Stimulated activated CD4-positive, alpha-beta T cell treated with anti-CD3 and anti-CD28 coated beads, Interleukin-2, amount 100 ng/mL, for 4 hours (primary cell): ENCODE results near the gene CD163L1.
"Not testable (repeated sequence)": the region's sequence is repeated elsewhere in the genome, so short reads cannot be mapped to it uniquely, and the experiment has no call there.

Source experiments
- DNase-seq: peaks from one replicate; pipeline ENCODE4 v3.0.0-alpha.2; 2020; ENCODE audit warnings: low read depth

CD163L1 gene

GRCh38 chr12:7444076-7444475, at the start of gene CD163L1:
TSS of gene CD163L1 (minus strand) at chr12:7444153. CDS start at chr12:7444127, 26 bp downstream.
- no peak for DNase-seq

- DNase-seq: no peak
Observed at GRCh38 chr12:7493006-7493405, 49.1 kb upstream of the CD163L1 start.

GRCh38 chr12:7486512-7486911, 42.6 kb upstream of the CD163L1 start:
- DNase-seq: no peak

- no peak for DNase-seq
Observed at GRCh38 chr12:7485095-7485494, 41.1 kb upstream of the CD163L1 start.

GRCh38 chr12:7483343-7483742, 39.4 kb upstream of the CD163L1 start:
- no peak for DNase-seq

DNA sequence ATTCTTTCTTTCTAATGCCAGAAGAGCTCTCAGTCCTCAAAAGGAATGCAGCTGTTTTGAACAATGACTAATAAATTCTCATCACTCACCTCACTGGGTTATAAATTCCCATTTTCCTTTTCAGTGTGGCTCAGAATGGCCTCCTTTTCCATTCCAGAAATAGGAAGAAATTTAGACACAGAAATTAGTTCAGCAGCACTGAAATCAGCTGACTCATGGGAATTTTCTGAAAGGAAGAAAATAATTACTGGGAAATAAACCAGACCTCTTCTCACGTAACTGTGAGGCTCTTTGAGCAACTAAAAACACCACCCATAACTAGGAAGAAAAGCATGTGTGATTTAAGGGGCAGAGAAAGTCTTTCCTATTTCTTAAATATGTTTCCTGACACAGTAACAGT, 35.8 kb upstream of the CD163L1 start:
- DNase-seq: no peak

GRCh38 chr12:7472060-7472459, 28.1 kb upstream of the CD163L1 start:
- no peak for DNase-seq

GRCh38 chr12:7460375-7461259, 16.7 kb upstream of the CD163L1 start:
- DNase-seq: no peak

DNA sequence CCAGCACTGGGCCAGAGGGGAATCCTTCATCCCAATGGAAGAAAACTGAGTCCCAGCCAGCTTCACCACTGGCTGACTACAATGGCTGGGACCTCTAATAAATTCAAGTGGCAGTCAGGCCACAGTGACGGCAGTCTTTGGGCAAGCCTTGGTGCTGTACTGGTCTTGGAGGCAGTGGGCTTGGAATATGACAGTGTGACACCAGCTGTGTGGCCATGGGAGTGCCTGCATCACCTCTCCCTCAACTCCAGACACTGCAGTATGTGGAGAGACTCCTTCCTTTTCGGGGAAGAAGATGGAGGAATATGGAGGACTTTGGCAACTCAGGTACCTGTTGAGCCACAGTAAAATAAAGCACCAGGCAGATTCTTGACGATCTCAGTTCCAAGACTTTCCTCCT, 16.0 kb upstream of the CD163L1 start:
- DNase-seq: no peak

DNA sequence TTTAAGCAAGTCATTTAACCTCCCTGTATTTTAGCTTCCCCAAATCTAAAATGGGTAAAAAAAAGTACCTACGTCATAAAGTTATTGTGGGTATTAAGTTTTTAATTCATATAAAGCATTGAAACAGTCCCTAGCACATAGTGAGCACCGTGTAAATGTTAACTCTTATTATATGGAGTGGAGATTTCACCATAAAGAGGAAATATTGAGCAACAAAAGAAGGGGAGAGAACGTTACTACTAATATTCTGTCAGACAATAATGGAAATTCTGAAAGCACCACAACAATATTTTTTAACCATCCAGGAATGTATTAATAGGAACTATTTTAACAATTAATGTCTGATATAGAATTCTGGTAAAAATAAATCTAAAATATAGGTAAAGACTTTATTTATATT, 7.8 kb upstream of the CD163L1 start:
- DNase-seq: no peak

DNA sequence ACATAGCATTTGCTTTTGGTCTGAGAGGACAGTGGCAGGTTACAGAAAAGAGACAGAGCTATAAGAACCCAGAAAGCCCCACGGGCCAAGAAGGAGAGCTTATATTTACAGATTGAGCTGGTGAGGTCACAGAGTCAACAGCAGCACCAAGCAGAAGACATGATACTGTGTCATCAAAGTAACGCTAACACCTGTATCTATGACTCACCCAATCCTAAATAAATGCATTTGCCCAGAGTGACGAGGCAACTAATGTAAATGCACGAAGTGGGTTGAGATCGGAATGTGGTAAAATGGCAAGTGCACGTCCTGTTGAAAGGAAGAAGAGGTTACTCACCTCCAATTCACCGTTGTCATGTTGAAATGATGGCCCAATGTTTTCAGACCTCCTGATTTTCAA, 6.7 kb upstream of the CD163L1 start:
- DNase-seq: no peak

GRCh38 chr12:7448099-7448498, 4.1 kb upstream of the CD163L1 start:
- no peak for DNase-seq

GRCh38 chr12:7444537-7444936, 584 bp upstream of the CD163L1 start:
- no peak for DNase-seq

- no peak for DNase-seq
Observed at GRCh38 chr12:7441216-7441615, 2.7 kb downstream of the CD163L1 start.

DNA sequence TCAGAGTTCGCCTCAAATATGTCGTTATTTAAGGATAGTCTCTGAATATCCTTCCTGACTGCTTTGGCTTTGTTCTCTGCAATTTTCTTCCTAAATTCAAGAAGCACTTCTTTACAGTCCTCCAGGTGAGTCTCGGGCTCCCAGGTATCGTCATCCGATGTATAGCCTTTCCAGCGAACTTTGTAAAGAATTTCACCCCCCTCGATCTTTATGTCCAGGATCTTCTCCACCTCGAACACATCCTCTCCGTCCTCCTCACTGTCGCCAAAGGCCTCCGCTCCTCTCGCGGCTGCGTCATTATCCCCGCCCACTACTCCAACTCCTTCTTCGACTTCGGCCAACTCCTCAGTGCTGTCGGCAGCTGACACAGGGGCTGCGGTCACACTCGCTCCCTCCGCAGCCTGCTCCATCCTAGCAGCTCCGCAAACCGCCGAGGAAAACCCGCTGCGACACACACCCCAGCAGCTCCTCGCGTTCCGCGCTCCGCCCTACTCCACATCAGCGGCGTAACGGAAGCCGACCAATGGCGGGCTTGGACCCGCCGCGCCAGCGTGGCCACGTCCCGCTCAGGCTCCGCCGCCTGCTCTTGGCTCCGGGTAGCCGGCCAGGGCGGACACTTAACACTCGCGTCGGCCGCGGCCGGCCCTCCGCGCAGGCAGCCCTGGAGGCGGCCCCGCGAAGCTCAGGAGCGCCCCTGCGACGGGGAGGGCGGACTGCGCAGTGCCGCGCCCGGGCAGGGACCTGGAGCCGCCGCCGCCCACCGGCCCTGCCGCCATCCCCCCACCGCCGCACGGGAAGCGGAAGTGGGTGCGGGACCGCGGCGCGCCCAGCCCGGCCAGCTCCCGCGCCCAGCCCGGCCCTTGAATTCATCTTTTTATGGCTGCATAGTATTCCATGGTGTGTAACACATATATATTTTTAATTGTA, 4.1 kb downstream of the CD163L1 start:
- no peak for DNase-seq

- DNase-seq: not testable (repeated sequence)
Observed at GRCh38 chr12:7438291-7438995, 5.5 kb downstream of the CD163L1 start.

- DNase-seq: not testable (repeated sequence)
Observed at GRCh38 chr12:7437494-7437893, 6.5 kb downstream of the CD163L1 start.

DNA sequence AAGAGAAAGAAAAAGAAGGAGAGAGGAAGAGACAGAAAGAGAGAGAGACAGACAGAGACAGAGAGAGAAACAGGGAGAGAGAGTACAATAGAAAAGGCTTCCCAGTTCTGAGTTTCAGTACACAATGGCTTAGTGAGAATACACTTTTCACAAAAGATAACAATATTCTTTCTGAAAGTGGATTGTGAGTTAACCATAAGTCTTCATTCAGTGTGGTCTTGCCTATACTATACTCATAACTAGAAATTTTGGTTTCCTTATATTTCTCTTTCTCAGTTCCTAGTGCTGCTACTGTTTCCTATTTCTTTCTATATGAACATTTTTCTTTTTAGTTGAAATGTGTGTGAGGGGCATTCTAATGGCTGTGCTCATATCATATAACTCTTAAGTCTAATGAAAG, 9.3 kb downstream of the CD163L1 start:
- no peak for DNase-seq

DNA sequence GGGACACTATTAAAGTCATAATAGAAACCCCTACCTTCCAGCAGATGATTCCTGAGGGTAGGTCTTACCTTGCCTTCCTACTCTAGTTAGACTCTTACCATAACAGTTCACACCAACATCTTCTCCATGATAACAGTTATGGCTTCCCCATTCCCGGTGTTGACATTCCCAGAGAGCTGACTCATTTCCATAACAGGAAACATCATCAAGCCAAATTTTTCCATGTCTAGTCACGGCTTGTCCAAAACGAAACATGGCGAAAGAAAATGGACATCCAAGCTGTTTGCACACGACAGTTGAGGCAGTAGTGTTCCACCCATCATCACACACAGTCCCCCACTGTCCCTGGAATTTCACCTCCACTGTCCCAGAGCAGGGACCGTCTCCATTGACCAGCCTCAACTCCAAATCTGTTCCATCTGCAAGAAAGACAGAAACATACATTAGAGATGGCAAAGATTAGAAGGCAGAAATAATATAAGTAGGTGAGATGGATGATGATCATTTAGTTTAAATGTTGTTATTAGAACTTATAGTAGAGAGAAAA, 10.6 kb downstream of the CD163L1 start:
- DNase-seq: no peak

DNA sequence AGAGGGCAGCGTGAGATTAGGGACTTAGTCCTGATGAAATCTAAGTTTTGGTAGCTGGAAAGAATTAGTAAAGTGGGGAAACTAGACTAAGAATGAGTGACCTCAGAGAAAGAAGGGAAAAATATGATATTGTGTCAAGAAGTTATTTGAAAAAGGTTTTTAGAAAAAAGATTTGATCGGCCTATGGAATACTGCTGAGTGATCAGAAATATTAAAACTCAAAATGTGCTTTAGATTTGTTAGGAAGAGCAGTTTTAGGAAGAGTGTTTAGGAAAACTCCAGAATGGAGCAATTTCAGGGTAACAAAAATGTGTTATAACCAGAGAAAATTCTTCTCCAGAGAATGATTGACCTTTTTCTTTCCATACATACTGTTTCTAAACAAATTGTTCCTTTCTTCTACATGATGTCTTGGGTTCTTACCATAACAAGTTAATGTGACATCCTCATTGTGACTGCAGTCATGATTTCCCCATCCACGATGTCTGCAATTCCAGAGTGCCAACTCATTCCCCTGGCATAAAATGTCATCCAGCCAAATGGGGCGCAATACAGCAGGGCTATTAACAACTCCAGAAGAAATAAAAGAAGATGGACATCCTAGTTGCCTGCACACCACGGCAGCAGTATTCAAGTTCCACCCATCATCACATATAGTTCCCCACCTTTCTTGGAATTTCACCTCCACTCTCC, 11.8 kb downstream of the CD163L1 start:
- DNase-seq: no peak

DNA sequence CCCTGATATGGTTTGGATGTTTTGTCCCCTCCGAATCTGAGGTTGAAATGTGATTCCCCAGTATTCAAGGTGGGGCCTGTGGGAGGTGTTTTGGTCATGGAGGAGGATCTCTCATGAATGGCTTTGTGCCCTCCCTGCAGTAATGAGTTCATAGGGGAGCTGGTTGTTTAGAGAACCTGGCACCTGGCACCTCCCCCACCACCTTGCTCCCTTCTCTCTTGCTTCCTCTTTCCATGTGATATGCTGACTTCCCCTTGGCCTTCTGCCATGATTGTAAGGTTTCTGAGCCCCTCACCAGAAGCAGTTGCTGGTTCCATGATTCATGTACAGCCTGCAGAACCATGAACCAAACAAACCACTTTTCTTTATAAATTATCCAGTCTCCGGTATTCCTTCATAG, 32.6 kb downstream of the CD163L1 start:
- no peak for DNase-seq
